Measurements from ENCODE around the gene TNFRSF1B.

TNFRSF1B gene

DNA sequence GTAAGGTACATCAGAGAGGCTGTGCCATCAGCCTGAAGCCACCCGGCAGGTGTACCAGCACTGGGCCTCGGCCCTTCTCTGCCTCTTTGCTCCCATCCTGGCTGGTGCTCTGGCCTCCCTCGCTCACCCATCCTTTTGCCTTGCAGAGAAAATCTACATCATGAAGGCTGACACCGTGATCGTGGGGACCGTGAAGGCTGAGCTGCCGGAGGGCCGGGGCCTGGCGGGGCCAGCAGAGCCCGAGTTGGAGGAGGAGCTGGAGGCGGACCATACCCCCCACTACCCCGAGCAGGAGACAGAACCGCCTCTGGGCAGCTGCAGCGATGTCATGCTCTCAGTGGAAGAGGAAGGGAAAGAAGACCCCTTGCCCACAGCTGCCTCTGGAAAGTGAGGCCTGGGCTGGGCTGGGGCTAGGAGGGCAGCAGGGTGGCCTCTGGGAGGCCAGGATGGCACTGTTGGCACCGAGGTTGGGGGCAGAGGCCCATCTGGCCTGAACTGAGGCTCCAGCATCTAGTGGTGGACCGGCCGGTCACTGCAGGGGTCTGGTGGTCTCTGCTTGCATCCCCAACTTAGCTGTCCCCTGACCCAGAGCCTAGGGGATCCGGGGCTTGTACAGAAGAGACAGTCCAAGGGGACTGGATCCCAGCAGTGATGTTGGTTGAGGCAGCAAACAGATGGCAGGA, 24.5 kb upstream of the TNFRSF1B start:
- FAIRE-seq = no peak

DNA sequence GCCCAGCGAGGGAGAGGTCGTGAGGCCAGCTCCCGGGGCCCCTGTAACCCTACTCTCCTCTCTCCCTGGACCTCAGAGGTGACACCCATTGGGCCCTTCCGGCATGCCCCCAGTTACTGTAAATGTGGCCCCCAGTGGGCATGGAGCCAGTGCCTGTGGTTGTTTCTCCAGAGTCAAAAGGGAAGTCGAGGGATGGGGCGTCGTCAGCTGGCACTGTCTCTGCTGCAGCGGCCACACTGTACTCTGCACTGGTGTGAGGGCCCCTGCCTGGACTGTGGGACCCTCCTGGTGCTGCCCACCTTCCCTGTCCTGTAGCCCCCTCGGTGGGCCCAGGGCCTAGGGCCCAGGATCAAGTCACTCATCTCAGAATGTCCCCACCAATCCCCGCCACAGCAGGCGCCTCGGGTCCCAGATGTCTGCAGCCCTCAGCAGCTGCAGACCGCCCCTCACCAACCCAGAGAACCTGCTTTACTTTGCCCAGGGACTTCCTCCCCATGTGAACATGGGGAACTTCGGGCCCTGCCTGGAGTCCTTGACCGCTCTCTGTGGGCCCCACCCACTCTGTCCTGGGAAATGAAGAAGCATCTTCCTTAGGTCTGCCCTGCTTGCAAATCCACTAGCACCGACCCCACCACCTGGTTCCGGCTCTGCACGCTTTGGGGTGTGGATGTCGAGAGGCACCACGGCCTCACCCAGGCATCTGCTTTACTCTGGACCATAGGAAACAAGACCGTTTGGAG, 23.7 kb upstream of the TNFRSF1B start:
- FAIRE-seq = no peak

DNA sequence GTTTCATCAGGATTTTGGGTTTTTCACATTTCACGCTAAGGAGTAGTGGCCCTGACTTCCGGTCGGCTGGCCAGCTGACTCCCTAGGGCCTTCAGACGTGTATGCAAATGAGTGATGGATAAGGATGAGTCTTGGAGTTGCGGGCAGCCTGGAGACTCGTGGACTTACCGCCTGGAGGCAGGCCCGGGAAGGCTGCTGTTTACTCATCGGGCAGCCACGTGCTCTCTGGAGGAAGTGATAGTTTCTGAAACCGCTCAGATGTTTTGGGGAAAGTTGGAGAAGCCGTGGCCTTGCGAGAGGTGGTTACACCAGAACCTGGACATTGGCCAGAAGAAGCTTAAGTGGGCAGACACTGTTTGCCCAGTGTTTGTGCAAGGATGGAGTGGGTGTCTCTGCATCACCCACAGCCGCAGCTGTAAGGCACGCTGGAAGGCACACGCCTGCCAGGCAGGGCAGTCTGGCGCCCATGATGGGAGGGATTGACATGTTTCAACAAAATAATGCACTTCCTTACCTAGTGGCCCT, 23.1 kb upstream of the TNFRSF1B start:
- no peak for FAIRE-seq

GRCh38 chr1:12144236-12144635, 22.6 kb upstream of the TNFRSF1B start:
- FAIRE-seq = no peak

- FAIRE-seq = no peak
These were observed 21.8 kb upstream of the TNFRSF1B start for GRCh38 chr1:12144969-12145368.

DNA sequence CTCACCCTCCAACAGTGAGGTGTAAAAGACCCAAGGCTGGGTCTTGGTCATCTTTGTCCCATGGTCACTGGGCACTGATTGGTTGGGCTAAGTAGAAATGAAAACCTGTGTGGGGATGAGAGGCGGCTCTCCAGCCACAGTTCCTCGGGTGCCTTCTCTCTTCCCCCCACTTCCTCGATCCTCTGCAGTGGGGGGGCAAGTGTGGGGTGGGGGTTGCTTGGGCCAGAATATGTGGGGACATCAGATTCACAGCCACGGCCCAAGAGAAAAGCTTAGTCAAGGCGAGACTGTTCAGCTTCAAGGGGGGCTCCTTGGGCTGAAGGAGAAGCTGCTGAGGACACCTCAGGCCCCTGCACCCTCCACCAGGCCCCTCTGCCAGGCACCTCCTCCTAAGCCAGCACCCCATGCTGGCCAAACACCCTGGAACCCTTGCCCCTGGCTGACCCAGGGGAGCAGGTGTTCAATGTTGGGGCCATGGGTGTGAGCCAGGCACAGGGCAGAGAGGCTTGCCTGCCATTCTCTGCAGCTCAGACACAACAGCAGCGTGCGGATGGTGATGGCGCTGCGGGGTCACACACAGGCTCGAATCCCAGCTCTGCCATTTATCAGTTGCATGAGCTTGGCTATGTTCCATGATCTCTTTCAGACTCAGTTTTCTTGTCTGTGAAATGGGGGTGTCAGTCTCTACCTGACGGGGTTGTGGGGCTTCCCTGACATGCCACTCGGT, 21.0 kb upstream of the TNFRSF1B start:
- no peak for FAIRE-seq

GRCh38 chr1:12146343-12147112, 20.3 kb upstream of the TNFRSF1B start:
- FAIRE-seq = no peak

DNA sequence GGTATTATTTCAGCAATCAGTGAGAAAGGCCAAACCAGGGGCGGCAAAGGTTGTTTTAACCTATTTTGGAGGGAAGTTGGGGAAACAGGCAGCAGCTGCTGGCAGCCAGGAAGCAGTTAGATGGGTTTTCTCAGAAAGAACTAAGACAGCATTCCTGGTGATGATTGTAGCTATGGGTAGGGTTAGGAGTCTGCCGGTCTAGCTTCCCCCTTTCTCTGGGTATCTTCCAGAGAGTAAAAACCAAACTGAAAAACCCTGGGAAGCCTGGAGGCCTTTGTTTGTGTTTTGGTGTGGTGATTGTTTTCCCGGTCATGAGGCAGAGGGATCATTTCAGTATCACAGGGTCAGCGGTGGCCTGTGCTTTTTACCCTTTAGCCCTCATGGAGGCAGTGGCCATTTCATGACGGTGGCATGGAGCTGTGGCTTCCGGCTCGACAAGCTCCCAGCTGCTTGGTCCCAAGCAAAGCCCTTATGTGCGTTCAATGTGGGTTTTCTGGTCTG, 19.5 kb upstream of the TNFRSF1B start:
- no peak for FAIRE-seq

GRCh38 chr1:12148160-12148957, 18.4 kb upstream of the TNFRSF1B start:
- no peak for FAIRE-seq

- no peak for FAIRE-seq
These were observed 17.6 kb upstream of the TNFRSF1B start for GRCh38 chr1:12148958-12149790.

DNA sequence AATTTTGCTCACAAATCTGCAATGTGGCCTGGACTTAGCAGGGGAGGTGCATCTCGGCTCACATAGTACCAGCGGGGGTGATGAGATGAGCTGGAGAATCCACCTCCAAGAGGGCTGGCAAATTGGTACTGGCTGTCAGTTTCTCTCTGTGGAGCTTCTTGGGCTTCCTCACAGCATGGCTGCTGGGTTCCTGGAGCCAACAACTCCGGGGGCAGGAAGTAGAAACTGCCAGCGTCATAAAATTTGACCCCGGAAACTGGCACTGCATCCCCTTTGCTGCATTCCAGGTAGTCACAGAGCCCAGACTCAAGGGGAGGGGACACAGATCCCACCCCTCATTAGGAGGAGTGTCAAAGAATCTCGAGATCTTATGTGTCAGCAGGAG, 17.0 kb upstream of the TNFRSF1B start:
- no peak for FAIRE-seq

DNA sequence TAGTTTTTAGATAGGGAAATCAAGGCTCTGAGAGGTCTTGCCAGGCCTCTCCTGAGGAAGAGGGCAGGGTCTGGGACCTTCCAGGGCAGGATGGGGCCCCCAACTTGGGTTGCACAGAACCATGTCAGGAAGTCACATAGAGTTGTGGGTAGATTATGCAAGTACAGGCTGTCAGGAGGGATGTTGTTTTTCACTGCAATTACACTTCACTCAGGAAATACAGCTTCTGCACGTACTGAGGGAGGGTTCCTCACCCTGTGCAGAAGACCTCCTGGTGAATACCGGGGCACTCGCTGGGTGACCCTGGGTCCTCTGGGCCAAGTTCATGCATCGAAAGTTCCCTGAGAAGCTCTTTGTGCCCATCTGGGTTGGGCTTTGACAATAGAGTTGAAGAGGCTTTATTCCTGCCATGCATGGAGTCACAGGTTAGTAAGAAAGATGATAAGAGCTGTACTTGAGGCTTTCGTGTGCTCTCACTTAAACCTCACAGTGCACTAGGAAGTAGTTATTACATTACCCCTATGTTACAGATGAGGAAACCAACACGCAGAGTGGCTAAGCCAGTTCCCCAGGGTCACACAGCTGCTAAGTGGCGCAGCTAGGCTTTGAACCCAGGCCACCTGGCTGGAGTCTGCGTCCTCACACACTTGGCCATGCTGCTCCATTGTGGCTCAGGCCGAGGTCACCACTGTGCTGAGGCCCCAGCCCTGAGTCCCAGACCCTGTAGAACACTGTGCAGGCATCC, 16.2 kb upstream of the TNFRSF1B start:
- FAIRE-seq = no peak

- FAIRE-seq = no peak
These were observed 15.3 kb upstream of the TNFRSF1B start for GRCh38 chr1:12151465-12151864.

DNA sequence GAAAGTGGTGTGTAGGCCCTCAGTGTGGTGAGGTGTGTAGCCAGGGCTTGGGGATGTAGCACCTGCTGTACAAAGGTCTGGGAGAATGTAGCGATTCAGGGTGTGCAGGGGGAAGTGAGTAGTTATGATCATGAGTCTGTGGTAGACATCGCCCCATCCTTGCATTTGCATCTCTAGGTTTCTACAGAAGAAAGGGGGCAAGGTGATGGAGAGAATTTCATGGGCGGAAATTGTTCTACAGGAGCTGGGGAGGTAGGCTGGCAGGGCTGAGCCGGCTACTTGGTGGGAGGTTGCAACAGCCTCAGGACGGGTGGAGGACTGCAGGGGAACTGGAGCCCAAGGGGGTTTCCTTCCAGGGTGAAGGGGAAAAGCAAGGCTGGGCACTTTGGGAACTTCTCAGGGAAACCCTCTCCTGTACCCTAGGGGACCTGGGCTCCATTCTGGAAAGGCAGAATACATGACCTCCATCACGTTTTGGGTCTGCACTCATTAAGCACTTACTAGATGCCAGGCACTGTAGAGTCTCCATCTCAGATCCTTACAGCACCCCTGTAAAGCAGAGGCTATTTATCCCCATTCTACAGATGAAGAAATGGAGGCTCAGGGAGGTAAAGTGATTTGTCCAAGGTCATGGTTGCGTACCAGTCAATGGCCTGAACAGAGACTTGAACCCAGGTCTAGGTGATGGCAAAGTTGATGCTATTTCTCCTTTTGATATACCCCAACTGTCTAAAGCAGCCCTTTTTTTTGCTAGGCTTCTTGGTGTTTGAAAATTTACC, 14.5 kb upstream of the TNFRSF1B start:
- FAIRE-seq = no peak

- no peak for FAIRE-seq
These were observed 13.5 kb upstream of the TNFRSF1B start for GRCh38 chr1:12153181-12153785.

DNA sequence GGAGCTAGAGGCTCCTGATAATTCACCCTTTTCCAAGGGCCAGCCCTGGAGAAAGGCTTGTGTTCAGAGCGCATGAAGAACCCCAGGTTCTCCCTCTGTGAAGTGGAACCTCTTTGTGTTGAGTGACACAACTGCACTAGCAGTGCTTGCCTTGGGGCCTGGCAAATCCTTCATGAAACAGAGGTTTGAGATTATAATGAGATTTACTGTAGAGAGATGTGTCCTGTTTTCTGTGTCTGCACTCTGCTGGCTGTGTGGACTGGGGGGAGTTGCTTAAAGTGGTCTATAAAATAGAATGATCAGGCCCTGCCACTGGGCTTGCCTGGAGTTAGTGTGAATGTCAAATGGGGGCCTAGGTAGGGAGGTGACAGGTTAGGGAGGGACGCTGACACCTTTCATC, 11.5 kb upstream of the TNFRSF1B start:
- FAIRE-seq = no peak

GRCh38 chr1:12157366-12158231, 9.2 kb upstream of the TNFRSF1B start:
- FAIRE-seq = no peak

Data from colon (tissue), 2 donors.